Ovary (tissue), 9 donors: ENCODE data around the gene PRSS48. TPM values are rescaled to one million over a fixed set of nuclear protein-coding genes. Genes with fewer than 3 reads are reported as not detected.

Source experiments
- DNase-seq, 5 donors: peaks; one replicate each; pipeline ENCODE4 v3.0.0-alpha.2; 2019 to 2020
- H3K27ac ChIP-seq, 2 donors: fragments of 200-600 bp; one replicate each; pipeline versions ENCODE4 v1.5.1 to v1.8.0; 2019 to 2022
- H3K27me3 ChIP-seq: fragments of 200-600 bp; one replicate; pipeline ENCODE4 v1.8.0; 2022
- H3K36me3 ChIP-seq: fragments of 200-600 bp; sonication (generic); one replicate; pipeline ENCODE4 v1.5.1; 2019
- H3K4me1 ChIP-seq: one replicate; pipeline ENCODE4 v1.8.1; 2013; ENCODE audit warnings: mild to moderate bottlenecking, moderate library complexity; ENCODE audit not compliant: insufficient read depth
- H3K4me3 ChIP-seq: fragments of 200-600 bp; sonication (generic); one replicate; pipeline ENCODE4 v1.5.1; 2017
- H3K9me3 ChIP-seq, 2 donors: fragments of 200-600 bp in 1 of 2; sonication (generic) in 1 of 2; one replicate each; pipeline versions ENCODE4 v1.5.1 to v1.8.1; 2013 to 2019; ENCODE audit warnings: mild to moderate bottlenecking in 1 of 2, moderate library complexity in 1 of 2
- CTCF ChIP-seq, 3 donors: fragments of 450-650 bp in 2 of 3; fragments of 200-600 bp in 1 of 3; IDR thresholded peaks; one replicate each; pipeline versions ENCODE4 v1.5.1 to v1.8.0; 2016 to 2022; ENCODE audit warnings: antibody characterized with exemption in 3 of 3, mild to moderate bottlenecking in 1 of 3
- EP300 ChIP-seq: sonication (generic); formaldehyde crosslinking; IDR thresholded peaks from one replicate; pipeline ENCODE4 v1.6.1; 2017; ENCODE audit warnings: antibody characterized with exemption
- POLR2A ChIP-seq: fragments of 450-650 bp; IDR thresholded peaks from one replicate; pipeline ENCODE4 v1.6.1; 2017; ENCODE audit warnings: antibody characterized with exemption, mild to moderate bottlenecking, moderate library complexity
- WGBS, 3 donors: extraction: QIAGEN DNeasy Blood & Tissue Kit in 1 of 3; methylation state at CpG; one replicate each; pipeline versions ENCODE4 v1.1.5 to v1.1.7; 2013 to 2017; 5-methylcytosine and 5-hydroxymethylcytosine counted together
- intact Hi-C, 4 donors: fragments of 100-400 bp; cut with DNase I; formaldehyde crosslinking; loops; one replicate each; pipeline versions ENCODE4 v1.11.0 to v1.15.1; 2022 to 2023
- polyA plus RNA-seq, 2 donors: library from polyadenylated mRNA; stranded (reverse); fragments of 200-250 nt in 1 of 2; fragments of 350-450 nt in 1 of 2; fragmentation: Illumina TruSeq in 1 of 2; extraction: RNeasy Lipid Tissue Mini Kit (QIAGEN cat#74804) in 1 of 2; gene quantifications; one replicate each; pipeline ENCODE4 v1.2.3, GENCODE V29; 2013 to 2014
- small RNA-seq: library from RNA; depleted of rRNA; stranded (forward); fragments of <200 nt; gene quantifications from one replicate; pipeline ENCODE3, GENCODE V24; 2016
- total RNA-seq, 7 donors: library from RNA; depleted of rRNA in 2 of 7; stranded (reverse); fragments of >200 nt in 2 of 7; fragmentation: NEBNext Ultra II Directional in 3 of 7; extraction: Animal tissue kit (Norgen Biotek cat#: 25700) in 3 of 7; gene quantifications; one replicate each; pipeline versions ENCODE4 v1.1.0 to v1.2.4, GENCODE V29; 2016 to 2023
- donor health status: DM: no; HTN: no; CAD: no; lungs with moderate emphysema.
- donor health status: DM: no; HTN: no; CAD: no.
- donor health status: Bipolar disorder and iron deficiency.
- donor health status: DM: yes; HTN: yes; CAD: no.
- donor health status: DM: no; HTN: no; CAD: no.
- donor health status: DM: yes; HTN: yes; CAD: no.

Gene PRSS48
- total and polyA plus RNA-seq, 9 donors = not detected

GRCh38 chr4:151339467-151339866, 62.5 kb downstream of the PRSS48 start:
- intact Hi-C loops = no loop called here
- 88 to 94% (median 92%) methylated on average over 2 of the region's 2 CpGs for WGBS, 3 donors
- DNase-seq = no peak
- Histone ChIP-seq H3K36me3 (no peaks in the 10 kb centered on the region), H3K27ac (no peak overlapping the region), H3K27me3 (no peaks in the 10 kb centered on the region), H3K4me3 (no peak overlapping the region), H3K4me1 (no peaks in the 10 kb centered on the region), H3K9me3 (no peaks in the 10 kb centered on the region)
- TF ChIP-seq CTCF (IDR thresholded peaks at IDR 0.05) = no peak
- TF ChIP-seq EP300 = no peak
- no peak for TF ChIP-seq POLR2A

- 73 to 79% (median 76%) methylated on average over 5 of the region's 5 CpGs for WGBS, 3 donors
- no peak overlapping the region for H3K27ac ChIP-seq
- DNase-seq = no peak
- no peaks in the 10 kb centered on the region for H3K36me3 ChIP-seq
- H3K27me3 ChIP-seq = no peaks in the 10 kb centered on the region
- H3K9me3 ChIP-seq = no peaks in the 10 kb centered on the region
- intact Hi-C loops = no loop called here
- TF ChIP-seq EP300 = no peak
- TF ChIP-seq POLR2A = no peak
- no peak for TF ChIP-seq CTCF (IDR thresholded peaks at IDR 0.05)
- no peak overlapping the region for H3K4me3 ChIP-seq
- H3K4me1 ChIP-seq = no peaks in the 10 kb centered on the region
These were observed 63.9 kb downstream of the PRSS48 start for GRCh38 chr4:151340751-151341385.

Small RNA genes lying within 50 kb of the gene (small RNA-seq; reads per million reads assigned to genes)
- gene AC104819.2 (not detected), gene RNU6-1282P (not detected)

Other genes with a start within 250 kb of the PRSS48 start
- gene RPS3A, start 177.5 kb upstream of the PRSS48 start, total RNA-seq = over 10,000 TPM in 1 of 7 donors, 1,000 to 10,000 TPM in 6; 3,970 to 14,418 (median 4,552) TPM
- gene RPS3A, start 177.5 kb upstream of the PRSS48 start, polyA plus RNA-seq = 1,000 to 10,000 TPM; 5,892 to 8,194 TPM
- 100 to 1,000 TPM in 2 of 7 donors, 10 to 100 TPM in 5; 44.0 to 117 (median 91.4) TPM for gene SH3D19, start 48.4 kb downstream of the PRSS48 start, total RNA-seq
- gene SH3D19, start 48.4 kb downstream of the PRSS48 start, polyA plus RNA-seq = 10 to 100 TPM; 66.1 to 97.9 TPM
- 10 to 100 TPM in 4 of 7 donors, 1 to 10 TPM in 3; 7.3 to 14.2 (median 11.9) TPM for gene FHIP1A, start 132.0 kb downstream of the PRSS48 start, total RNA-seq
- gene FHIP1A, start 132.0 kb downstream of the PRSS48 start, polyA plus RNA-seq = 1 to 10 TPM in 1 of 2 donors, under 1 TPM in 1; 0.77 to 2.5 TPM